Left lobe of liver (tissue), 2 donors: Measurements from ENCODE around the gene CCDC106. TPM values are rescaled to one million over a fixed set of nuclear protein-coding genes. Genes with fewer than 3 reads are reported as not detected.

Experiments
- ATAC-seq: fragments of 200-7000 bp; cut with Tn5 transposase; one replicate; pipeline ENCODE4 v1.9.1; 2020; ENCODE audit warnings: mild to moderate bottlenecking, moderate library complexity
- DNase-seq: peaks from one replicate; pipeline ENCODE4 v3.0.0-alpha.2; 2020; ENCODE audit warnings: low spot score
- total RNA-seq: library from RNA; stranded (reverse); gene quantifications from one replicate; pipeline ENCODE4 v1.2.1, GENCODE V29; 2021
- donor health status: DM: no; HTN: no; CAD: no; lungs with moderate emphysema.
- donor health status: DM: no; HTN: yes; CAD: no.

Gene CCDC106
- total RNA-seq, 1 donor from 2014 or later: 13.5 TPM

GRCh38 chr19:55635334-55635717, 12.7 kb upstream of the CCDC106 start:
- peak; percentile 46 for DNase-seq
- ATAC-seq: no peak

GRCh38 chr19:55635856-55636440, 12.1 kb upstream of the CCDC106 start:
- DNase-seq (no peak), ATAC-seq (no peak)

DNA sequence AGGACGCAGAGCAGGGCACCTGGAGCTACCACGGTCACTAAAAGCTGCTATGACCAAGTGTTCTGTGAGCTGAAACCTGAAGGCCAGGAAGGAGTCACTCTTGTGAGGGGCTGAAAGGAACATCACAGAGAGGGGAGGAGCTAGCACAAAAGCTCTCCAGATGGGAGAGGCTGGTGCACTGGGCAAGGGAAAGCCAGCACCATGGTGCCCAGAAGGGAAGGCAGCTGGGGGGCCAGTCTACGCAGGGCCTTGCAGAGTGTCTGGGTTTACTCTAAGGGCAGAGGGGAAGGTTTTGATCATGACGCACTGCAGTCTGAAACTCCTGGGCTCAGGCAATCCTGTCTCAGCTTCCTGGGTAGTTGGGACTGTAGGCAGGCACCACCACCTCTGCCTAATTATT, 11.3 kb upstream of the CCDC106 start:
- ATAC-seq (no peak), DNase-seq (no peak)

DNA sequence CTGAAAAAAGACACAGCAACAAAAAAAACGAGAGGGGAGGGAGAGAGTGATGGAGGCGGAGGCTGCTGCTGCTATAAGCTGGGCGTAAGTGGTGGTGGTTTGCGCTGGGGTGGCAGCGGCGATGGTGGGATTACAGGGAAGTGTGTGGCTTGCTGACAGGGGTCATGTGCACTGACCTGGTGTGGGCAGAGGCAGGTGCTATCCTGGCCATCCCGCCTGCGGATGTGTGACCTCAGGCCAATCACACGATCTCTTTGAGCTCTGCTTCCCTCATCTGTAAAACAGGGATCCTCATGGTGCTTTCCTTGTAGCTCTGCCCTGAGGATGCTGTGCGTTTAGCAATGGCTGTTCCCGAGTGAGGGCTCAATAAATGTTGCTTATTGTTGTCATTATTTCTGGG, 10.5 kb upstream of the CCDC106 start:
- DNase-seq: no peak
- ATAC-seq: no peak

DNA sequence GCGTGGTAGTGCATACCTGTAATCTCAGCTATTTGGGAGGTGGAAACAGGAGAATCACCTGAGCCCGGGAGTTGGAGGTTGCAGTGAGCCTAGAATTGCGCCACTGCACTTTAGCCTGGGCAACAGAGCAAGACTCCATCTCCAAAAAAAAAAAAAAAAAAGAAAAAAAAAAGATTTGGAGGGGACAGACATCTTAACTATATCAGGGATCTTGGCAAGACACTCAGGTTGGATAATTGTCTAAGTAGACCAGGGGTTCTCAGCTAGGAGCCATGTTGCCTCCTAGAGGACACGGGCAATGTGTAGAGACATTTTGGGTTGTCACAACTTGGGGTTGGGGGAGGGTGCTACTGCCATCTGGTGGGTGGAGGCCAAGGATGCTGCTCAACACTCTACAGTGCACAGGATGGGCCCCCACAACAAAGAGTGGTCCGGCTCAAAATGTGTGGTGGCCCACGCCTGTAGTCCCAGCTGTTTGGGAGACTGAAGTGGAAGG, 9.1 kb upstream of the CCDC106 start:
- ATAC-seq: no peak
- DNase-seq: no peak

- ATAC-seq (peak; percentile 60), DNase-seq (peak; percentile 81)
These were observed 7.9 kb upstream of the CCDC106 start for GRCh38 chr19:55640043-55640576.

DNA sequence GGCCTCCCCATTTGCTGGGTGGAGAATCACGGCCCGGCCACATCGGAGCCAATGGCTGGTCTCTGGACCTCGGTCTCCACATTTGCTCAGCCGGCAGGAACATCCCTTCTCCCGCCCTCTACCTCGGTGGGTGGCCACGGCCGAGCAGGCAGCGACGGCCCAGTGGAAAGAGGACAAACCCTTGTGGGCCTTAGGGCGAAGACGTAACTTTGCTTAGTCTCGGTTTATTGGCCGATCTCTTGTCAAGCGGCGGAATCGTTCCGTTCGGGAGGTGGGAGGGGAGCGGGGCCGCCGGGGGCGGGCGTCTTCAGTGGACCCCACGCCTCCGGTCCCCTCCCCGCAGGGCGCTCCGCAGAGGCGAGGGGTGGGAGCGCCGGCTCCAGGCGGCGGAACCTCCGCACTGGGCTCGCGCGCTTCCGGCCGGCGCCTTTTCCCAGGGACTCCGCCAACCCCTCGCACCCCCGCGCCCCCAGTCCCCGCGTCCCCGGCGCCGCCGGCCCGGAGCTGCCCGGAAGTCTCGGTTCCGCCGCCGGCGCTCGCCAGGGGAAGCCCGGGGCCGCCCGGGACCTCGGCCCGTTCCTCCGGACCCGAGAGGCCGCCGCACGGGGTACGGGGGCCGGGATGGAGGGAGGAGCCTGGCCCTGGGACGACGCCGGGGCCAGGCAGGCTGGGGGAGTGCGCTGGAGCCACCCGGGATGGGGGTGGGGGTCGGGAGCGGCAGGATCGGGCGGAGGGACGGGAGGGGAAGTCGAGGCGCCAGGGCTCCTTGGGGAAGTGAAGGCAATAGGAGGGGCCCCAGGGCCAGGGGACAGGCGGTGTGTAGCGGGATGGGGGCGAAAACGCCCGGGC, 7.2 kb upstream of the CCDC106 start, which contains the start of gene ZNF580:
Gene ZNF580, plus strand, starts transcription at position 426 of the 849 bp plus-strand sequence. CDS start 1,507 bp downstream, outside the sequence.
- DNase-seq (peak; percentile 73), ATAC-seq (peak; percentile 73)

DNA sequence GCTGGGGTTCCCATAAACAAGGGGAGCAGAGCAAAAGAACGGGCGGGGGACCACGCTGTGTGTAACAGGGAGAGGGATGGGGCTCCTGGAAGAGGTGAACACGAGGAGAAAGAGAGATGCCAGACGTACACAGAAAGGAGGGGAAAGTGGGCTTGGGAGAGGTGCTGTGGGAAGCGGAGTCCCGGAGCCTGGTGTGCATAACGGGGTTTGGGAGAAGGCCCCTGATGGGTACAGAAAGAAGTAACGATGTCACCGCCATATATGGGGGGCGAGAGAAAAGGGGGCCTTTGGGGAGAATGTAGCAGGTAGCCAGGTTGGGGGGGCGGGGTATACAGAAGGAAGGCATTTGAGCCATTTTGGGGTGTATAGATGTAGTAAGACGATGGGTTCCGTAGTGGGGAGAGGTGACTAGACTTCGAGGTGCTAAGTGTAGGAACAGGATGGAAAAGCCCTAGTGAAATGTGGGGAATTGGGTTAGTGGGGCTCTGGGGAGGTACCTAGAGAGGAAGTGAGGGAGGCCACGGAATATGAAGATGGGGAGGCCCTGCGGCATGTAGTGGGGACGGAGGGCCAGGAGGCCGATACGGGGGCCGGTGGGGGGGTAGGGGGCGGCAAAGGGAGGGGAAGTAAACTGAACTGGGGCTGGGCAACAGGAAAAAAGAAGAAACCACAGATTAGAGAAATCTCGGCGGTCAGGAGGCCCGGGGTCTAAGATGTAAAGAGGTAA, 6.4 kb upstream of the CCDC106 start:
- ATAC-seq (no peak), DNase-seq (no peak)

- DNase-seq (no peak), ATAC-seq (peak; percentile 3)
These were observed 5.6 kb upstream of the CCDC106 start for GRCh38 chr19:55642153-55643002.

GRCh38 chr19:55643003-55643886, 4.8 kb upstream of the CCDC106 start, which contains the start of gene ZNF581:
Gene ZNF581 (plus strand): TSS chr19:55643649. CDS start chr19:55644572, 923 bp downstream.
- ATAC-seq: peak; percentile 56
- peak; percentile 78 for DNase-seq

DNA sequence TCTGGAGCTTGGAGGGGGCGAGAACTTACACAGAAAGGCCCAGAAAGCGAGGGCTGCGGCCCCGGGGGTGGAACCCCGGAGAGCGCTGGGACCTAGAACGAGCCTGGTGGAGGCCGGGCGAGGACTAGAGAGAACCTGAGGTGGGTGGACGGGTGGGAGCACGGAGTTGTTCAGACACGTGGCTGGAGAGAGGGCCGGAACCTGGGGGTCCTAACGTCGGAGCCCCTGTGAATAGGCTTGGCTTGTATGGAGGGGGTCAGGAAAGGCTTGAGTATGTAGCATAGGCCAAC, 4.2 kb upstream of the CCDC106 start:
- ATAC-seq (no peak), DNase-seq (no peak)

- no peak for ATAC-seq
- DNase-seq: no peak
These were observed 3.7 kb upstream of the CCDC106 start for GRCh38 chr19:55644191-55644833.

DNA sequence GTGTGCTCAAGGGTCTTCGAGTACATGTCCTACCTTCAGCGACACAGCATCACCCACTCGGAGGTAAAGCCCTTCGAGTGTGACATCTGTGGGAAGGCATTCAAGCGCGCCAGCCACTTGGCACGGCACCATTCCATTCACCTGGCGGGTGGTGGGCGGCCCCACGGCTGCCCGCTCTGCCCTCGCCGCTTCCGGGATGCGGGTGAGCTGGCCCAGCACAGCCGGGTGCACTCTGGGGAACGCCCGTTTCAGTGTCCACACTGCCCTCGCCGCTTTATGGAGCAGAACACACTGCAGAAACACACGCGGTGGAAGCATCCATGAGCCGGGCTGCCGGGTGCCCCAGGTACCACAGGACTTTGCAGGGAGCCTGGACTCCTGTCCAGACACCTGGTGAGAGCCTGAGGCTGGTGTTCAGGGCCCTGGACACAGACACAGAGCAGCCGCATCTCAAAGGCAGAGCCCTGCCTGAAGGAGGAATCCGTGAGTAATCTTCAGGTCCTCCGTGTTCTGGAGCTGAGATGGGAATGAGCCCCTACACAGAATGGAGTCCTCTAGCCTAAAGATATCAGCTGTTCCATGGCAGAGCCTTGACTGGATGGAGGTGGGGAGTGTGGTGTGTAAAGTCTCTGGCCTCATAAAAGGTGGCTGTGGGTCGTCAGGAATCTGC, 3.0 kb upstream of the CCDC106 start:
- ATAC-seq: no peak
- DNase-seq: no peak

- DNase-seq (no peak), ATAC-seq (no peak)
These were observed 2.5 kb upstream of the CCDC106 start for GRCh38 chr19:55645512-55645881.

GRCh38 chr19:55646889-55647731, 902 bp upstream of the CCDC106 start:
- ATAC-seq: no peak
- DNase-seq: no peak

DNA sequence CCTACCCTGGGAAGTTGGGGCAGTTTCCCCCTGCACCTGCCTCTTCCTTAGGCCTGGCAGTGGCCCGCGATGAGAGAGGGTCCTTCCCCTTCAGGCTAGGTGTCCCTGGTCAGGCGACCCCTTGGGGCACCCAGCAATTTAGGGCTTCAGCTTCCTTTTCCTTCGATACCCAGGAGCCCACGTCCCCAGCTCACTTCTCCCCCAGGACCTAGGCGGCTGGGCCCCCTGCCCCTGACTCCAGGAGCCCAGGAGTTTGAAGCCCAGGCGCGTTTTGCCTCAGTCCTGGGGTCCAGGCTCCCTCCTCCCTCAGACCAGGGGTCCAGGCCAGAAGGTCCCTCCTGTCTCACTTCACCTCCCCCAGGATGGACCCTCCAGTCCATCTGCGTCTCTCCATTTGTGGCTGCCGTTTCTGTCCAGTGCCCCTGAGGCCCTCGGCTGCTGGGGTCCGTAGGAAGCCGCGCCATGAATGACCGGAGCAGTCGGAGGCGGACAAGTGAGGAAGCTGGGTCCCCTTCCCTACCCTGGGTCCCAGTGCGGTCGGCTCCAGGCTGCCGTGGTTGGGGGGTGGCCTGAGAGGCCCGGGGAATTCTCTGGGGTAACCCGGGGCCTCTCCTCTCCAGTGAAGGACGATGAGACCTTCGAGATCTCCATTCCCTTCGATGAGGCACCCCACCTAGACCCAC, 714 bp downstream of the CCDC106 start:
- ATAC-seq (no peak), DNase-seq (no peak)
